GM12878 (cell line): Measurements from ENCODE around the gene HUS1. TPM values are rescaled to one million over a fixed set of nuclear protein-coding genes. Genes with fewer than 3 reads are reported as not detected.
"Not testable (repeated sequence)": the region's sequence is repeated elsewhere in the genome, so short reads cannot be mapped to it uniquely, and the experiment has no call there.

Experiments used
- ATAC-seq: fragments of 200-7000 bp; cut with Tn5 transposase; 3 replicates; pipeline ENCODE4 v1.9.1; 2020; ENCODE audit warnings: mild to moderate bottlenecking, moderate library complexity
- BruUV-seq: library from RNA; stranded (reverse); fragments of 400-500 nt; replicated peaks from 2 replicates; lab custom pipeline; 2021; lab: Mats Ljungman, UMichigan
- CTCF ChIA-PET: fragments of 300-600 bp; sonication (Branson Sonifier 250); formaldehyde crosslinking; extraction: SDS; loops from one replicate; lab custom pipeline; 2021; ENCODE audit warnings: inconsistent platforms; lab: Yijun Ruan, JAX
- POLR2A ChIA-PET: fragments of 350-600 bp; formaldehyde crosslinking; extraction: SDS; loops from one replicate; lab custom pipeline; 2021; ENCODE audit warnings: inconsistent platforms; lab: Charles Lee
- RAD21 ChIA-PET: fragments of 300-600 bp; sonication (Branson Sonifier 250); formaldehyde crosslinking; loops from one replicate; lab custom pipeline; 2023; ENCODE audit warnings: antibody characterized with exemption; ENCODE audit not compliant: unreplicated experiment; lab: Charles Lee
- SMC1A ChIA-PET: fragments of 300-600 bp; sonication (Branson Sonifier 250); formaldehyde crosslinking; loops from one replicate; lab custom pipeline; 2023; ENCODE audit not compliant: unreplicated experiment, uncharacterized antibody; lab: Charles Lee
- DNase-seq: peaks from one replicate; pipeline ENCODE4 v3.0.0-alpha.2; 2011; ENCODE audit warnings: low read depth, low spot score
- FAIRE-seq: peaks from 3 replicates; lab custom pipeline; 2011; peaks lifted over from hg19 to GRCh38; lab: Jason Lieb, UNC
- H2AFZ ChIP-seq: 2 replicates; pipeline ENCODE4 v1.6.0; 2011; ENCODE audit warnings: low read depth, low read length, control low read depth; ENCODE audit not compliant: control insufficient read depth
- H3K27ac ChIP-seq: 2 replicates; pipeline ENCODE4 v1.5.1; 2011; ENCODE audit warnings: control low read depth; ENCODE audit not compliant: control insufficient read depth, insufficient read depth
- H3K27me3 ChIP-seq, 2 experiments: replicated peaks in 1 of 2; 2 replicates each; pipeline versions ENCODE4 v1.6.0 to v1.6.1; 2011; ENCODE audit warnings: low read length in 1 of 2; ENCODE audit not compliant: control insufficient read depth in 2 of 2, insufficient read depth in 2 of 2
- H3K36me3 ChIP-seq, 2 experiments: 2 replicates each; pipeline ENCODE4 v1.5.1; 2011; ENCODE audit warnings: low read length in 1 of 2; ENCODE audit not compliant: control insufficient read depth in 2 of 2, insufficient read depth in 2 of 2
- H3K4me1 ChIP-seq: 2 replicates; pipeline ENCODE4 v1.6.1; 2011; ENCODE audit warnings: mild to moderate bottlenecking, low read length, moderate library complexity, mixed read lengths; ENCODE audit not compliant: control insufficient read depth, insufficient read depth
- H3K4me2 ChIP-seq: 2 replicates; pipeline ENCODE4 v1.6.0; 2011; ENCODE audit warnings: control low read depth; ENCODE audit not compliant: control insufficient read depth, insufficient read depth
- H3K4me3 ChIP-seq: fragments of 200-600 bp; sonication (generic); 2 replicates; pipeline ENCODE4 v1.5.1; 2016
- H3K79me2 ChIP-seq: 2 replicates; pipeline ENCODE4 v1.6.0; 2011; ENCODE audit warnings: low read length; ENCODE audit not compliant: control insufficient read depth, insufficient read depth
- H3K9ac ChIP-seq: 2 replicates; pipeline ENCODE4 v1.8.0; 2011; ENCODE audit warnings: low read length, control low read depth, mixed read lengths; ENCODE audit not compliant: control insufficient read depth, insufficient read depth
- H3K9me3 ChIP-seq: replicated peaks from 3 replicates; pipeline ENCODE4 v1.5.1; 2011; ENCODE audit warnings: mild to moderate bottlenecking, low read length; ENCODE audit not compliant: control insufficient read depth, insufficient read depth
- H4K20me1 ChIP-seq: 2 replicates; pipeline ENCODE4 v1.6.0; 2011; ENCODE audit not compliant: control insufficient read depth, insufficient read depth
- CBFB ChIP-seq: IDR thresholded peaks from 2 replicates; pipeline ENCODE4 v1.6.1; 2016; ENCODE audit warnings: antibody characterized with exemption, low read depth
- DPF2 ChIP-seq: fragments of 450-650 bp; IDR thresholded peaks from 2 replicates; pipeline ENCODE4 v1.6.1; 2017; ENCODE audit warnings: mild to moderate bottlenecking
- FOXM1 ChIP-seq: IDR thresholded peaks from 2 replicates; pipeline ENCODE4 v1.6.1; 2012; ENCODE audit warnings: low read depth, mild to moderate bottlenecking, inconsistent platforms, low read length, moderate library complexity
- PKNOX1 ChIP-seq: fragments of 450-650 bp; IDR thresholded peaks from 2 replicates; pipeline ENCODE4 v1.6.1; 2016; ENCODE audit warnings: mild to moderate bottlenecking
- SIX5 ChIP-seq: IDR thresholded peaks from 2 replicates; pipeline ENCODE4 v1.6.1; 2011; ENCODE audit warnings: mild to moderate bottlenecking, low read depth, low read length, moderate library complexity; ENCODE audit not compliant: severe bottlenecking
- ZBTB40 ChIP-seq: fragments of 450-650 bp; IDR thresholded peaks from 2 replicates; pipeline ENCODE4 v1.6.1; 2016; ENCODE audit warnings: mild to moderate bottlenecking, moderate library complexity, borderline replicate concordance
- WGBS: methylation state at CpG from one replicate; pipeline ENCODE4 v1.1.6; 2016; ENCODE audit warnings: low lambda C conversion rate; ENCODE audit not compliant: insufficient replicate concordance, insufficient coverage; ENCODE audit errors: missing lambda C conversion rate; 5-methylcytosine and 5-hydroxymethylcytosine counted together
- in situ Hi-C: fragments of 300-500 bp; cut with MboI; formaldehyde crosslinking; loops from 9 replicates; pipeline ENCODE4 v1.14.3; 2018; ENCODE audit warnings: mixed read lengths
- intact Hi-C: fragments of 100-400 bp; cut with micrococcal nuclease; formaldehyde crosslinking; loops from one replicate; pipeline ENCODE4 v1.14.2; 2022; ENCODE audit not compliant: unreplicated experiment
- polyA plus RNA-seq, 11 experiments: library from polyadenylated mRNA; depleted of rRNA in 4 of 11; unstranded in 6 of 11; stranded (reverse) in 5 of 11; fragments of >200 nt; fragmentation: Nextera tagmentation in 4 of 11; fragmentation: Illumina TruSeq in 1 of 11; extraction: Ambion mirVana in 4 of 11; extraction: Trizol in 1 of 11; gene quantifications; 1 replicate in 1 of 11; 2 replicates in 10 of 11; pipeline versions ENCODE4 v1.2.1 to v1.2.3, GENCODE V29; 2011 to 2016; ENCODE audit warnings: inconsistent platforms in 2 of 11, missing spikeins in 2 of 11, low read depth in 1 of 11
- total RNA-seq, 4 experiments: library from RNA; depleted of rRNA in 3 of 4; stranded (reverse); fragments of >200 nt in 3 of 4; fragmentation: Illumina TruSeq in 1 of 4; extraction: Trizol in 1 of 4; gene quantifications; 2 replicates each; pipeline versions ENCODE4 v1.2.1 to v1.2.3, GENCODE V29; 2013 to 2021

Gene HUS1
- total and polyA plus RNA-seq, 10 of the 15 experiments (the other 5 are each of a cell fraction or from before 2014, with no cell fraction given): 10.4 to 35.5 (median 22.6) TPM

- TF ChIP-seq PKNOX1: no peak
Observed at GRCh38 chr7:47982610-47983009, 3.2 kb upstream of the HUS1 start (continued).

- FAIRE-seq, H3K9ac ChIP-seq, BruUV-seq, H3K4me1 ChIP-seq, H3K4me3 ChIP-seq, H3K36me3 ChIP-seq, H2AFZ ChIP-seq, ATAC-seq, H3K9me3 ChIP-seq, H4K20me1 ChIP-seq, SMC1A ChIA-PET, intact Hi-C loops, POLR2A ChIA-PET, DNase-seq, H3K4me2 ChIP-seq, H3K27ac ChIP-seq, in situ Hi-C loops, RAD21 ChIA-PET, H3K27me3 ChIP-seq: not testable (repeated sequence)
- 92% methylated on average over 4 of the region's 5 CpGs for WGBS
- peaks cover 10% of the 10 kb centered on the region for H3K79me2 ChIP-seq
- CTCF ChIA-PET: interaction anchor here (1.2 kb wide), 1 partner anchor 10 kb away, joined by 4 read pairs; no protein-coding TSS in a partner anchor
Observed at GRCh38 chr7:47980648-47981047, 1.2 kb upstream of the HUS1 start.

- ChIA-PET SMC1A (no interaction called here), CTCF (interaction anchor here (1.2 kb wide), 1 partner anchor 11 kb away, joined by 4 read pairs; no protein-coding TSS in a partner anchor)
- intact Hi-C loops: loop anchor here (2.0 kb wide), 1 partner anchor 109 kb away; the partner anchor contains the start of gene UPP1
- Histone ChIP-seq H3K4me3 (peak overlapping the region; percentile 73), H3K27me3 (no peaks in the 10 kb centered on the region), H3K79me2 (peaks cover 10% of the 10 kb centered on the region), H3K4me2 (no peak overlapping the region), H3K9ac (no peak overlapping the region), H2AFZ (peak overlapping the region; percentile 76), H3K9me3 (no peaks in the 10 kb centered on the region)
- 6% methylated on average over 7 of the region's 7 CpGs for WGBS
- no TSS peak for BruUV-seq
- in situ Hi-C loops: no loop called here
- no peak for TF ChIP-seq SIX5
- TF ChIP-seq CBFB: no peak
- no peak for TF ChIP-seq DPF2
- TF ChIP-seq FOXM1: 0 out of 2 replicates have a peak, but pooled peaks have one; percentile 8
- TF ChIP-seq ZBTB40: no peak
- TF ChIP-seq, all 136 proteins: peak for 1
- DNase-seq (no peak), ATAC-seq (no peak), FAIRE-seq (no peak)
- Histone ChIP-seq H3K27ac (no peak overlapping the region; the same call in 1 of the 2 replicates), H4K20me1 (no peaks in the 10 kb centered on the region), H3K4me1 (peaks cover 4% of the 10 kb centered on the region; the same call in 1 of the 2 replicates), H3K36me3 (peaks cover 0 to 7% of the 10 kb centered on the region in 2 experiments; a peak in 2 of 4 replicates)
- RAD21 ChIA-PET: interaction anchor here (0.5 to 0.9 kb wide), 2 partner anchors 37 to 130 kb away, joined by 3 read pairs; no protein-coding TSS in a partner anchor
- POLR2A ChIA-PET: interaction anchor here (0.6 kb wide), 1 partner anchor 97 kb away, joined by 5 read pairs; no protein-coding TSS in a partner anchor
Observed at GRCh38 chr7:47979832-47980181, 392 bp upstream of the HUS1 start.
